K562 (cell line): ENCODE data around the gene SLC22A16. TPM values are rescaled to one million over a fixed set of nuclear protein-coding genes. Genes with fewer than 3 reads are reported as not detected.

Experiments used
- BCOR ChIP-seq: fragments of 450-650 bp; IDR thresholded peaks from 2 replicates; pipeline ENCODE4 v1.6.1; 2016
- NFE2L1 ChIP-seq: fragments of 450-650 bp; IDR thresholded peaks from 2 replicates; pipeline ENCODE4 v1.6.1; 2016; ENCODE audit warnings: missing genetic modification characterization, low read depth, mild to moderate bottlenecking, missing compliant biosample characterization, moderate library complexity, borderline replicate concordance
- POLR2G ChIP-seq: fragments of 200-400 bp; formaldehyde crosslinking; IDR thresholded peaks from 2 replicates; pipeline ENCODE4 v1.6.1; 2017; ENCODE audit warnings: low read depth, mild to moderate bottlenecking, antibody characterized with exemption, low read length, moderate library complexity
- SNIP1 ChIP-seq: fragments of 450-650 bp; IDR thresholded peaks from 2 replicates; pipeline ENCODE4 v1.7.1; 2017; ENCODE audit warnings: low read depth, mild to moderate bottlenecking
- TBL1XR1 ChIP-seq, 2 experiments: IDR thresholded peaks; 2 replicates each; pipeline ENCODE4 v1.6.1; 2012; ENCODE audit warnings: improper control_type of control experiment in 2 of 2, low read length in 2 of 2, mild to moderate bottlenecking in 1 of 2
- ZFP36 ChIP-seq: fragments of 150-350 bp; IDR thresholded peaks from 2 replicates; pipeline ENCODE4 v1.6.1; 2018; ENCODE audit warnings: low read length, low read depth; ENCODE audit not compliant: partially characterized antibody
- polyA plus RNA-seq, 8 experiments: library from polyadenylated mRNA; depleted of rRNA in 4 of 8; stranded (reverse) in 5 of 8; unstranded in 3 of 8; fragments of >200 nt; fragmentation: Nextera tagmentation in 2 of 8; fragmentation: Illumina TruSeq in 1 of 8; extraction: Ambion mirVana in 2 of 8; extraction: Trizol in 1 of 8; gene quantifications; 2 replicates each; pipeline versions ENCODE4 v1.2.1 to v1.2.3, GENCODE V29; 2011 to 2014; ENCODE audit warnings: inconsistent platforms in 1 of 8, missing spikeins in 1 of 8
- total RNA-seq, 7 experiments: library from RNA; depleted of rRNA in 6 of 7; stranded (reverse); fragments of >200 nt in 6 of 7; fragmentation: Illumina TruSeq in 2 of 7; extraction: Trizol in 2 of 7; gene quantifications; 2 replicates each; pipeline versions ENCODE4 v1.2.1 to v1.2.3, GENCODE V29; 2011 to 2021; ENCODE audit warnings: low replicate concordance in 1 of 7
- TF ChIP-seq, protein P1 (sequence below): sonication (generic); formaldehyde crosslinking; IDR thresholded peaks from 2 replicates; pipeline ENCODE4 v1.8.1; 2023; ENCODE audit warnings: missing genetic modification reagents, mild to moderate bottlenecking, borderline replicate concordance
- TF ChIP-seq, protein P2 (sequence below), 3 experiments: IDR thresholded peaks in 2 of 3; conservative IDR thresholded peaks in 1 of 3; 2 replicates each; pipeline ENCODE4 v1.5.1; 2011 to 2012; ENCODE audit warnings: low read length in 3 of 3, mild to moderate bottlenecking in 3 of 3, control low read depth in 2 of 3, improper control_type of control experiment in 1 of 3, inconsistent platforms in 1 of 3, low read depth in 1 of 3, mixed read lengths in 1 of 3, moderate library complexity in 1 of 3; ENCODE audit not compliant: insufficient read depth in 2 of 3

SLC22A16 gene
- total and polyA plus RNA-seq, 9 of the 15 experiments (the other 6 are each of a cell fraction or from before 2014, with no cell fraction given), result not detected

DNA sequence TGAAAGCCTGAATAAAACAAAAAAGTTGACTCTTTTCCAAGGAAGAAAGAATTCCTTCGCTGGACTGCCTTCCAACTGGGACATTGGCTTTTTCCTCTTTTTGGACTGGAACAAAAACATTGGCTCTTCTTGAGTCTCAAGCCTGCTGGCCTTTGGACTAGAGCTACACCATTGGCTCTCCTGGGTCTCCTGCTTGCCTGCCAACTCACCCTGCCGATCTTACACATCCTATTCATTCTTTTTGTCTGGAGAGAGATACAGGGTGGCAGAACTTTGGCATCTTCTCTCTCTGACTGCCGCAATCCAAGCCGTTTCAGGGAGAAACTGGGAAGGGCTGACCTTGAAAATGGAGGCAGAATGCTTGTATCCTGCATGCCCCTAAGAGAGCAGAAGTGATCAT, 81.2 kb downstream of the SLC22A16 start (continued):
- TF ChIP-seq, protein P1, sequence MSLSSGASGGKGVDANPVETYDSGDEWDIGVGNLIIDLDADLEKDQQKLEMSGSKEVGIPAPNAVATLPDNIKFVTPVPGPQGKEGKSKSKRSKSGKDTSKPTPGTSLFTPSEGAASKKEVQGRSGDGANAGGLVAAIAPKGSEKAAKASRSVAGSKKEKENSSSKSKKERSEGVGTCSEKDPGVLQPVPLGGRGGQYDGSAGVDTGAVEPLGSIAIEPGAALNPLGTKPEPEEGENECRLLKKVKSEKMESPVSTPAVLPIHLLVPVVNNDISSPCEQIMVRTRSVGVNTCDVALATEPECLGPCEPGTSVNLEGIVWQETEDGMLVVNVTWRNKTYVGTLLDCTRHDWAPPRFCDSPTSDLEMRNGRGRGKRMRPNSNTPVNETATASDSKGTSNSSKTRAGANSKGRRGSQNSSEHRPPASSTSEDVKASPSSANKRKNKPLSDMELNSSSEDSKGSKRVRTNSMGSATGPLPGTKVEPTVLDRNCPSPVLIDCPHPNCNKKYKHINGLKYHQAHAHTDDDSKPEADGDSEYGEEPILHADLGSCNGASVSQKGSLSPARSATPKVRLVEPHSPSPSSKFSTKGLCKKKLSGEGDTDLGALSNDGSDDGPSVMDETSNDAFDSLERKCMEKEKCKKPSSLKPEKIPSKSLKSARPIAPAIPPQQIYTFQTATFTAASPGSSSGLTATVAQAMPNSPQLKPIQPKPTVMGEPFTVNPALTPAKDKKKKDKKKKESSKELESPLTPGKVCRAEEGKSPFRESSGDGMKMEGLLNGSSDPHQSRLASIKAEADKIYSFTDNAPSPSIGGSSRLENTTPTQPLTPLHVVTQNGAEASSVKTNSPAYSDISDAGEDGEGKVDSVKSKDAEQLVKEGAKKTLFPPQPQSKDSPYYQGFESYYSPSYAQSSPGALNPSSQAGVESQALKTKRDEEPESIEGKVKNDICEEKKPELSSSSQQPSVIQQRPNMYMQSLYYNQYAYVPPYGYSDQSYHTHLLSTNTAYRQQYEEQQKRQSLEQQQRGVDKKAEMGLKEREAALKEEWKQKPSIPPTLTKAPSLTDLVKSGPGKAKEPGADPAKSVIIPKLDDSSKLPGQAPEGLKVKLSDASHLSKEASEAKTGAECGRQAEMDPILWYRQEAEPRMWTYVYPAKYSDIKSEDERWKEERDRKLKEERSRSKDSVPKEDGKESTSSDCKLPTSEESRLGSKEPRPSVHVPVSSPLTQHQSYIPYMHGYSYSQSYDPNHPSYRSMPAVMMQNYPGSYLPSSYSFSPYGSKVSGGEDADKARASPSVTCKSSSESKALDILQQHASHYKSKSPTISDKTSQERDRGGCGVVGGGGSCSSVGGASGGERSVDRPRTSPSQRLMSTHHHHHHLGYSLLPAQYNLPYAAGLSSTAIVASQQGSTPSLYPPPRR (CRISPR knock-in tag), result no peak
- TF ChIP-seq NFE2L1 (tag) (no peak), SNIP1 (no peak), POLR2G (no peak), TBL1XR1 (IDR thresholded peaks at IDR 0.05; ENCODE audit: low read length in 2 of 2) (no peak), BCOR (no peak), ZFP36 (no peak)
- TF ChIP-seq, protein P2, sequence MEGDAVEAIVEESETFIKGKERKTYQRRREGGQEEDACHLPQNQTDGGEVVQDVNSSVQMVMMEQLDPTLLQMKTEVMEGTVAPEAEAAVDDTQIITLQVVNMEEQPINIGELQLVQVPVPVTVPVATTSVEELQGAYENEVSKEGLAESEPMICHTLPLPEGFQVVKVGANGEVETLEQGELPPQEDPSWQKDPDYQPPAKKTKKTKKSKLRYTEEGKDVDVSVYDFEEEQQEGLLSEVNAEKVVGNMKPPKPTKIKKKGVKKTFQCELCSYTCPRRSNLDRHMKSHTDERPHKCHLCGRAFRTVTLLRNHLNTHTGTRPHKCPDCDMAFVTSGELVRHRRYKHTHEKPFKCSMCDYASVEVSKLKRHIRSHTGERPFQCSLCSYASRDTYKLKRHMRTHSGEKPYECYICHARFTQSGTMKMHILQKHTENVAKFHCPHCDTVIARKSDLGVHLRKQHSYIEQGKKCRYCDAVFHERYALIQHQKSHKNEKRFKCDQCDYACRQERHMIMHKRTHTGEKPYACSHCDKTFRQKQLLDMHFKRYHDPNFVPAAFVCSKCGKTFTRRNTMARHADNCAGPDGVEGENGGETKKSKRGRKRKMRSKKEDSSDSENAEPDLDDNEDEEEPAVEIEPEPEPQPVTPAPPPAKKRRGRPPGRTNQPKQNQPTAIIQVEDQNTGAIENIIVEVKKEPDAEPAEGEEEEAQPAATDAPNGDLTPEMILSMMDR (IDR thresholded peaks at IDR 0.05 in 2 of 3, conservative IDR thresholded peaks at IDR 0.05 in 1 of 3; ENCODE audit: insufficient read depth in 2 of 3, low read depth in 1 of 3, low read length in 3 of 3), result no peak
